GM18873 (cell line): Measurements from ENCODE around the gene CALML6.

ENCODE experiments used
- ATAC-seq: cut with Tn5 transposase; IDR thresholded peaks from one replicate; pipeline ENCODE4 v1.9.1; 2021; ENCODE audit warnings: mild to moderate bottlenecking, moderate library complexity, moderate number of reproducible peaks; ENCODE audit not compliant: unreplicated experiment, low FRiP score

The CALML6 gene

GRCh38 chr1:1891349-1892078 lies 23.5 kb upstream of the CALML6 start:
- ATAC-seq: no peak

- no peak for ATAC-seq
Observed at GRCh38 chr1:1892079-1892762, 22.8 kb upstream of the CALML6 start.

DNA sequence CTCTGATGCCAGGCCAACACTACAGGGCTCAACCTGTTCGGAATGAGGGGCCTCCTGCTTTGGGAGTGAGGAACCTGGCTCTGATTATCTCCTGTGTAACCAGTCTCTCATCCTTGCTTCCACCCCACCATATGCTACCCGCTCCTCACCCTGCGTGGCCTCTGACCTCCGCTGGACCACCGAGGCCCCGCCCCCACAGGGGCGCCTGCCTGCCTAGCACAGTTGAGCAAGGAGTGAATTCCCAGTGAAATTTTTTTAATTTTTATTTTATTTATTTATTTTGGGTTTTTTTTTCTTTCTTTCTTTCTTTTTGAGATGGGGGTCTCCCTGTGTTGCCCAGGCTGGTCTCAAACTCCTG lies 22.3 kb upstream of the CALML6 start:
- no peak for ATAC-seq

- ATAC-seq: no peak
Observed at GRCh38 chr1:1893291-1893985, 21.6 kb upstream of the CALML6 start.

DNA sequence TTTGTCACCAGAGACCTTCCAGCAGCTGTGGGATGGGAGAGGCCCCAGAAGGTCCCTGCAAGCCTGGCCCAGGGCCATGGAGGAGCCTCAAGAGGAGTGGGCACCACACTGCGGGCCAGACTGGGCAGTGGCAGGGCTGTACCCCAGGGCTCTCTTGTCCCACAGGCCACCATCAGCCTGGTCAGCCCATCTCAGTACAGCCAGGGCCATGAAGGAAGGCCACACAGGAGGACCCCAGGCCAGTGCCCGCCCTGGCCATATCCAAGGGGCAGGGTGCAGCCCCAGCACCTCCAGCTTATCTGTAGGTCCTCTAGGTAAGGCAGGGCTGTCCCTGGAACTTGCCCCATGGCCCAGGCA lies 21.1 kb upstream of the CALML6 start:
- ATAC-seq: no peak

DNA sequence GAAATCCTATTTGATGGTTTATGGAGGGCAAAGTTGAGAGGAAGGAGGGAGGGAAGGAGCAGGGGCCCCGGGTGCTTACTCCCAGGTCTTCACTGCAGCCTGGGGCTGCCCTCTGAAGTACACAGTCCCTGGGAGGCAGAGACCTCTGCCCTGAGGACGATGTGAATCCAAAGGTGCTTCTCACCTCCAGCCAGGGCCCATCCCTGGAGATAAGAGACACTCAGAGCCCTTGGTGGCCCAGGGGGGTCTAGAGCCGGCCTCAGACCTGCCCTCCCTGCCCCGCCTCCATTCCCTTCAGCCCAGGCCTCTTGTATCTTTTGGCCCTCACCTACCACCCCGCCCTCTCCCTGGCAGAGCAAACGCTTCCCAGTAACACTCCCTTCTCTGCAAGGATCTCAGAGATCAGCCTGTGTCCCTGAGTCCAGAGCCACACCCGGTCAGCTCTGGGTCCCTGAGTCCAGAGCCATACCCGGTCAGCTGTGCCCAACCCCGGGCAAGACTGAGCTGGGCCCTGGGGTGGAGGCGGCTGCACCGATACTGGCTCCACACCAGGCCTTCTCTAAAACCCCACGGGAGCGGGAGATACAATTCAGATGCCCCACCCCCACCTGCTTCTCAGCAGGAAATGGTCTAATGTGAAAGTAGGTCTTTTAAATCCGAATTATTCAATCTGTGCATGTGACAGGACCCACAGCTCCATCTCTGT lies 20.6 kb upstream of the CALML6 start:
- no peak for ATAC-seq

GRCh38 chr1:1895060-1895418 lies 20.0 kb upstream of the CALML6 start:
- ATAC-seq: no peak

DNA sequence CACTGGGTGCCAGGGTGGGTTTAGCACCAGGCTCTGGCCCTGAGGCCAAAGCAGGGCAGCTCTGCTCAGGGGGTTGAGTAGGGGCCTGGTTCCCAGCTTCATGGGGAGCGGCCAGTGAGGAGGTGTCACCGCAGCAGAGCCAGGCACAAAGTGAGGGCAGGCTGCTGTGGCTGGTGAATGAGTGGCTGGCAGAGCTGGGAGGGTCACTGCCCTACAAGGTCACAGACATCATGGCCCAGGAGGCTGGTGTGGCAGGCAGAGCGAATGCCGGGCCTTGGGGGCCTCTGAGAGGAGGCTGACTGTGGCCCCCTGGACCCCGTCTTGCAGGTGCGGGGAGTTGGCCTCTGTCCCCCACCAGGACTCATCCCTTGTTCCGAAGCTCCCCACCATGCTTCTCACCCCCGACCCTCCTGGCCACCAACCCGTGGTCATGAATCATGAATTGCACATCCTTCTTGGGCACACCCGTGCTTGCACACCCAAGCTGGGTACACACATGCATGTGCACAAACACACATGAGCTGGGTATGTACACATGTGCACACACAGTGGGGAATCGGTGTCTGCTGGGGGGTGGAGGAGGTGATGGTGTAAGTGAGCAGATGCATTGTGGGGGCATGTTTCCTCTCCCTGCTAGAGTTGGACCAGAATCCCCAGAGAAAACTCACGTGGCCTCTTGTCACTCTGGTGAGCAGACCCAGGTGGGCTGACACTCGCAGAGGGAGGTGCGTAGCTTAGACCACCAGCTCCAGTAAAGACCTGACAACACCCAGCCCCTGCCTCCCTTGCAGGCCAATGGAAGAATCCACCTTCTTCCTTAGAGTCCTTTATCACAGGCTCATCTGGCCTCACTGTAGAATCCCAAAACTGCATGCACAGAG lies 19.4 kb upstream of the CALML6 start:
- no peak for ATAC-seq

DNA sequence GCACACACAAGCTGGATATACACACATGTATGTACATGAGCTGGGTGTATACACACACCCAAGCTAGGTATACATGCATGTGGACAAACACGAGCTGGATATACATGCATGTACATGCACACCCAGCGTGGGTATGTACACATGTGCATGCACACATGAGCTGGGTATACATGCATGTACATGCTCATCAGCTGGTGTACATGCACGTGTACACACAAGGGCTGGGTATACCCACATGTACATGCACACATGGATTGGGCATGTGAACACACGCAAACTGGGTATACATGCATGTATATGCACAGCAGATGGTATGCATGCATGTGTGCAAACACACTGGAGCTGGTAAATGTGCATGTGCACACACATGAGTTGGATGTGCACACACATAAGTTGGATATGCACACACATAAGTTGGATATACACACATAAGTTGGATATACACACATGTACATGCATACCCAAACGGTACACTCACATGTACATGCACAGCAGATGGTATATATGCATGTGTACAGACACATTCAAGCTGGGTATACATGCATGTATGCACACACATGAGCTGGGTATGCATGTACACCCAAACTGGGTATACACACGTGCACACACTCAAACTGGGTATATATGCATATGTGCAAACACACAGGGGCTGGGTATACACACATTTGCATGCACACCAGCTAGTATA lies 16.7 kb upstream of the CALML6 start:
- ATAC-seq: no peak

- ATAC-seq: no peak
Observed at GRCh38 chr1:1899266-1899966, 15.6 kb upstream of the CALML6 start.

DNA sequence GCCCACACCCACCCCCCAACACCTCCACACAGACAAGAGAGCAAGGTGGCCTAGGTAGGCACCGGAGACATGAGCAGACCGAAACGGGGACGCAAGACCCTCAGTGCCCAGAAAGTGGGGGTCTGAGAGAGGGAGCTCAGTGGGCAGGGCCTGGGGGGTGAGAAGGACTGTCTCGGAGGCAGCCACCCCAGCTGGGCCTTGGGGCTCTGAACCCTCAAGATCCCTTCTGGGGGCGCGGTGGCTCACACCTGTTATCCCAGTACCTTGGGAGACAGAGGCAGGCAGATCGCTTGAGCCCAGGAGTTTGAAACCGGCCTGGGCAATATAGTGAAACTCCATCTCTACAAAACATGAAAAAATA lies 15.1 kb upstream of the CALML6 start:
- no peak for ATAC-seq

GRCh38 chr1:1900883-1901640 lies 14.0 kb upstream of the CALML6 start:
- no peak for ATAC-seq

- no peak for ATAC-seq
Observed at GRCh38 chr1:1901641-1902294, 13.3 kb upstream of the CALML6 start.

GRCh38 chr1:1903224-1903623 lies 11.8 kb upstream of the CALML6 start:
- ATAC-seq: no peak

DNA sequence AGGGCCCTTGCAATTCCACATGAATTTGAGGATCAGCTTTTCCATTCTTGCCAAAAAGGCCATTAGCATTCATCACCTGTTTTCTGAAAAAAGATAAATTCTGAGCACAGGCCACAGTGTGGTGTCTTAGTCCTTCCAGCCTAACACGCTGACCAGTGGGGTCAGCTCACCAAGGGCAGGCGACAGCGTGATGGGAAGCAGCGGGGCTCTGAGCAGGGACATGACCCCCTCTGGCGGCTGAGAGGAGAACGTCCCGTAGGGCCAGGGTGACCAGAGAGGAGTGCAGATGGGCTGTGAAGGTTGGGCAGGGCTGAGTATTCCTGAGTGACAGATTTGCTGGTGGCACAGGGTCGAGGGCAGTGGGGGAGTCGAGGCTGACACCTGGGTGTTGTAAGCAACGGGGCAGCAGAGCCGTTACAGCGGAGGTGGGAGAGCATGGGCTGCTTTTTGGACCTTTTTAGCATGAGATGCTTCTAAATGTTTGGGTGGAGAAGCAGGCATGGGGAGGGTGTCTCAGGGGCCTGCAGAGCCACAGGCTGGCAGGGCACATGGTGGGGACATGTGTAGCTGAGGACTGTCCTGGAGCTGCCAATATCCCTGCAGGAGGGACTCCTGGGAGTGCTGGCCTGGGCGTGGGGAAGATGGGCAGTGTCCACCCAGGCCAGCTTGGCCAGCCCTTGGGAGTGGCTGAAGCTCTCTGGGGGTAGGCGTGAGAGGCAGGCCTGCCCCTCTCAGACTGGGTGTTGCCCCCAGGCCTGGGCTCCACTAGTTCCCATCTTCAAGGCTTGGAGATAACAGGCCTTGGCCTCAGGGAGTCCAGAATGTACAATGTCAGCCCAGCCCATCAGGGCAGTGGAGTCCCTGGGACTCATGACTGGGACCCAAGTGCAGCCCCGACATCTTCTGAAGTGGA lies 8.6 kb upstream of the CALML6 start:
- ATAC-seq: no peak

DNA sequence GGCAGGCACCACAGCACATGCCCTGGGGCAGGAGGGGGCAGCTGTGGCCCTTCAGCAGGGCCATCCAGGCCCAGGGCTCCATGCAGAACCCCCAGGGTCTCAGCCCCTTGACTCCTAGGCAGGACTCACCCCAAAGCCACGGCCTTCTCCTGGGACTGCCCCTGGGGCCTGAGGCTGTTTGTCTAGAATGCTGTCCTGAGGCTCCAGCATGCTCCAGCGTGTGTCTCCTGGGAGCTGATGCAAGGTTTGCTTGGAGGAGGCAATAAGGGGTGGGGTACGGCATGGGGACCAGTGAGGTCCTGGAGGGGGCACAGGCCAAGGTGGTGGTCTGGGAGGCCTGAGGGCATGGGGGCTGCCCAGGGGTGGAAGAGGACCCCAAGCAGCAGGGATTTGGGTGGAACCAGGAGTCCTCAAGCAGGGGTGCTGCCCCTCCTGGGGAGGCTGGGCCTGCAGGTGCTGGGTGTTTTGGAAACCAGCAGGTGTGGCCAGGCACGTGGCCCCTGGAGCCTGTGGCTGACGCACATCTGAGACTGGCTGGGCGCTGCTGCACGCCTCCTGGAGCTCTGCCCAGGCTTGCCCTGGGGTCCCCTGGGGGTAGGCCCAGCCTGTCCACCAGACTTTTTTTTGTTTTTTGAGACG lies 7.8 kb upstream of the CALML6 start:
- no peak for ATAC-seq

DNA sequence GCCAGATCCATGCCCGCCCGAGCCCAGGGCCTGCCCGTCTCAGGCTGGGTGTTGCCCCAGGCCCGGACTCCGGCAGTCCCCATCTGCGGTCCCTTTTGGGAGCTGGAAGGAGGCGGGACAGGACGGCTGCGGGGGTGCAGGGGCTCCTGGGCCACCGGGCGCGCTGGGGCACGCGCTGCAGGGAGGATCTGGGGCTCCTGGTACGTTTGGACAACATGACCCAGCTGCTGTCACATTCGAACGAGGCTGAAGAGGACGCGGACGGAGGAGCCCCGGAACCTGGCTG lies 6.6 kb upstream of the CALML6 start:
- peak; percentile 6 for ATAC-seq
